HepG2 (cell line): Measurements from ENCODE around the gene PRM2. TPM values are rescaled to one million over a fixed set of nuclear protein-coding genes. Genes with fewer than 3 reads are reported as not detected.

Experiments used
- HMG20A ChIP-seq: IDR thresholded peaks from 2 replicates; pipeline ENCODE4 v1.6.1; 2016; ENCODE audit warnings: borderline replicate concordance
- NFATC3 ChIP-seq: sonication (generic); formaldehyde crosslinking; IDR thresholded peaks from 2 replicates; pipeline ENCODE4 v1.5.1; 2020; ENCODE audit warnings: mild to moderate bottlenecking, missing genetic modification reagents
- NFIB ChIP-seq: sonication (generic); formaldehyde crosslinking; IDR thresholded peaks from 2 replicates; pipeline ENCODE4 v1.9.0; 2021; ENCODE audit warnings: missing genetic modification reagents, mild to moderate bottlenecking, borderline replicate concordance
- PITX1 ChIP-seq: sonication (generic); formaldehyde crosslinking; IDR thresholded peaks from 2 replicates; pipeline ENCODE4 v1.5.1; 2020; ENCODE audit warnings: mild to moderate bottlenecking, missing genetic modification reagents
- ZMAT3 ChIP-seq: sonication (generic); formaldehyde crosslinking; conservative IDR thresholded peaks from 2 replicates; pipeline ENCODE4 v1.7.0; 2021; ENCODE audit warnings: missing genetic modification reagents
- ZNF30 ChIP-seq: sonication (generic); formaldehyde crosslinking; IDR thresholded peaks from 2 replicates; pipeline ENCODE4 v1.5.0; 2020; ENCODE audit warnings: mild to moderate bottlenecking, missing genetic modification reagents
- ZNF33B ChIP-seq: sonication (generic); formaldehyde crosslinking; IDR thresholded peaks from 2 replicates; pipeline ENCODE4 v1.5.1; 2020; ENCODE audit warnings: mild to moderate bottlenecking, missing genetic modification reagents
- ZNF547 ChIP-seq: sonication (generic); formaldehyde crosslinking; IDR thresholded peaks from 2 replicates; pipeline ENCODE4 v1.5.1; 2020; ENCODE audit warnings: mild to moderate bottlenecking, missing genetic modification reagents
- ZNF598 ChIP-seq: sonication (generic); formaldehyde crosslinking; IDR thresholded peaks from 2 replicates; pipeline ENCODE4 v1.5.1; 2020; ENCODE audit warnings: mild to moderate bottlenecking, missing genetic modification reagents, borderline replicate concordance
- polyA plus RNA-seq, 8 experiments: library from polyadenylated mRNA; depleted of rRNA in 3 of 8; stranded (reverse) in 7 of 8; unstranded in 1 of 8; fragments of >200 nt; fragmentation: Illumina TruSeq in 4 of 8; extraction: Trizol in 4 of 8; gene quantifications; 2 replicates each; pipeline versions ENCODE4 v1.2.1 to v1.2.3, GENCODE V29; 2011 to 2016; ENCODE audit warnings: low read depth in 4 of 8, missing spikeins in 1 of 8, mixed read lengths in 1 of 8; ENCODE audit not compliant: insufficient read depth in 1 of 8
- total RNA-seq, 5 experiments: library from RNA; depleted of rRNA; stranded (reverse); fragments of >200 nt; fragmentation: Illumina TruSeq; extraction: Trizol; gene quantifications; 2 replicates each; pipeline ENCODE4 v1.2.3, GENCODE V29; 2016; ENCODE audit warnings: low read depth in 1 of 5
- TF ChIP-seq, protein P1 (sequence below): IDR thresholded peaks from 2 replicates; pipeline ENCODE4 v1.6.1; 2016; ENCODE audit warnings: missing compliant biosample characterization, missing genetic modification reagents, borderline replicate concordance
- TF ChIP-seq, protein P2 (sequence below): sonication (generic); formaldehyde crosslinking; IDR thresholded peaks from 2 replicates; pipeline ENCODE4 v1.4.0; 2020; ENCODE audit warnings: missing genetic modification reagents

The PRM2 gene
- total and polyA plus RNA-seq, 2 of the 13 experiments (the other 11 are each of a cell fraction or from before 2014, with no cell fraction given), result 0.54 TPM; not detected in 1

DNA sequence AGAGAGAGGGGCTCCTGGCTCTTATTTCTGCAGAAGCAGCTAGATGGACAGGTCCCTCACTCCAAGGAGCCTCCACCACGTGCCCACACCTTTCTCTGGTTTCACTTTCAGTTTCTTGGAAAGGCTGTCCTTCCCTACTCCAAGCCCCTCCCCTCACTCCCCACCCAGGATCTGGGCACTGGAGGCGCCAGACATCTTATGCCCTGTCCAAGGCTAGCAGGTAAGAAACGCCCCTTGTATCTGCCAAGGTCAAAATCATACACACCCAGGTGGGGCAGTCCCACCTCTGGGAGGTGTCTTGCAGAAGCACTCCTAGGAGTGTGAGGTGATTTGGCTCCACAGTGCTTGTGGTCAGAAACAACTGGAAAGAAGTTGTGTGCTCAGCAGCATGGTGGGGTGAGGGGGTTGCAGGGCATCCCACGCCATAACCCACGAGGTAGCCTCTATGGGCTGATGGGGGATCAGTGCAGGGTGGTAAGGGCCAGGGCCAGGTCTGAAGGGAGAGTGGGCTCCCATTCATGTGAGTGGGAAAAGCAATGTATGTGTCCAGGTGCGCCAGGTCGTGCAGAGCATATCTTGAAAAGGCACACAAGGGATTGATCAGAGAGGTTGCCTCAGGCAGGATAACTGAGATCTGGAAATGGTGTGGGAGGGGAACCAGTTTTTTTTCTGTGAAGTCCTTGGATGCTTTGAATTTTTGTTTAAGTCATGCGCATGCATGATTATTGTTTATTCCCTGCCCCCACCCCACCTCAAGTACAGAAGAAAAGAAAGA, 36.6 kb upstream of the PRM2 start (continued):
- TF ChIP-seq, protein P1, sequence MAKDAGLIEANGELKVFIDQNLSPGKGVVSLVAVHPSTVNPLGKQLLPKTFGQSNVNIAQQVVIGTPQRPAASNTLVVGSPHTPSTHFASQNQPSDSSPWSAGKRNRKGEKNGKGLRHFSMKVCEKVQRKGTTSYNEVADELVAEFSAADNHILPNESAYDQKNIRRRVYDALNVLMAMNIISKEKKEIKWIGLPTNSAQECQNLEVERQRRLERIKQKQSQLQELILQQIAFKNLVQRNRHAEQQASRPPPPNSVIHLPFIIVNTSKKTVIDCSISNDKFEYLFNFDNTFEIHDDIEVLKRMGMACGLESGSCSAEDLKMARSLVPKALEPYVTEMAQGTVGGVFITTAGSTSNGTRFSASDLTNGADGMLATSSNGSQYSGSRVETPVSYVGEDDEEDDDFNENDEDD (CRISPR knock-in tag), result no peak; the same call in 1 of the 2 replicates
- peak; percentile 80; the same call in 1 of the 2 replicates for TF ChIP-seq ZNF598
- 0 out of 2 replicates have a peak, but pooled peaks have one; percentile 79 for TF ChIP-seq NFATC3 (CRISPR knock-in tag)
- no peak for TF ChIP-seq ZMAT3 (CRISPR knock-in tag)
- no peak for TF ChIP-seq NFIB (CRISPR knock-in tag)
- TF ChIP-seq PITX1 (CRISPR knock-in tag), result 0 out of 2 replicates have a peak, but pooled peaks have one; percentile 26
- TF ChIP-seq ZNF547, result peak; percentile 64
- TF ChIP-seq ZNF33B (CRISPR knock-in tag), result peak; percentile 59; the same call in 1 of the 2 replicates
- 0 out of 2 replicates have a peak, but pooled peaks have one; percentile 53 for TF ChIP-seq ZNF30 (CRISPR knock-in tag)
- peak; percentile 33; the same call in 1 of the 2 replicates for TF ChIP-seq HMG20A (CRISPR knock-in tag)
- TF ChIP-seq, protein P2, sequence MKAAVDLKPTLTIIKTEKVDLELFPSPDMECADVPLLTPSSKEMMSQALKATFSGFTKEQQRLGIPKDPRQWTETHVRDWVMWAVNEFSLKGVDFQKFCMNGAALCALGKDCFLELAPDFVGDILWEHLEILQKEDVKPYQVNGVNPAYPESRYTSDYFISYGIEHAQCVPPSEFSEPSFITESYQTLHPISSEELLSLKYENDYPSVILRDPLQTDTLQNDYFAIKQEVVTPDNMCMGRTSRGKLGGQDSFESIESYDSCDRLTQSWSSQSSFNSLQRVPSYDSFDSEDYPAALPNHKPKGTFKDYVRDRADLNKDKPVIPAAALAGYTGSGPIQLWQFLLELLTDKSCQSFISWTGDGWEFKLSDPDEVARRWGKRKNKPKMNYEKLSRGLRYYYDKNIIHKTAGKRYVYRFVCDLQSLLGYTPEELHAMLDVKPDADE (CRISPR knock-in tag), result no peak
